Measurements from ENCODE around the gene TENM4. TPM values are rescaled to one million over a fixed set of nuclear protein-coding genes. Genes with fewer than 3 reads are reported as not detected.

TENM4 gene
- total and polyA plus RNA-seq, 2 of the 13 experiments (the other 11 are each of a cell fraction or from before 2014, with no cell fraction given): not detected

- TF ChIP-seq NFAT5 (CRISPR knock-in tag; IDR thresholded peaks at IDR 0.05) (no peak), KDM6A (CRISPR knock-in tag; IDR thresholded peaks at IDR 0.05; ENCODE audit: low read depth) (no peak)
Measured at GRCh38 chr11:79362821-79363220, 78.0 kb downstream of the TENM4 start (continued).

DNA sequence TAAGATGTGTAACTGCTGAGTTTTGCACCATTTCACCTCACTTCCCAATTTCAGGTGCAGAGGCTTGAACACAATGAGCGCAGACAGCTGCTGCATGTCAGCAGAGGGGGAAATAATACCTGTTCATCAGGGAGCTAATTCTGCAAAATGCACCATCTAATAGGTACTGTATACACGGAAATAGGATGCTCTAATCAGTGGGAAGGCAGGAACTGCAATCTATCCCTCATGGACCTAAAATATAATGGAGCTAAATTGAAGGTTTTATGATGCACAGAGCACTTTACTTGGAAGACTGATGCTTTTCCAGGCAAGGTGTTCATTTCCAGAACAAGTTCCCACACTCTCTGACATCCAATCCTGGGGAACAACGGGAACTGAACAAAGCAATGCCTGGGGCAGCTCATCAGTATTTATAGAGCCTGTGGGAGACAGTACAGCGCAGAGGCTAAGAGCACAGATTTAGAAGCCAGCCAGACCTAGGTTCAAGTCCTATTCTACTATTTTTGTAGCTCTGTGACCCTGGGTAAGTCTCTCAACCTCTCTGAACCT is 78.5 kb downstream of the TENM4 start:
- Histone ChIP-seq H3K79me2 (ENCODE audit: insufficient read depth, low read length) (no peaks in the 10 kb centered on the region), H3K4me3 (replicated peaks in 1 of 3; ENCODE audit: insufficient read depth in 1 of 3, low read depth in 2 of 3, low read length in 3 of 3) (no peak overlapping the region), H2AFZ (ENCODE audit: low read length) (no peak overlapping the region), H3K4me2 (ENCODE audit: low read depth, low read length) (no peak overlapping the region), H3K36me3 (replicated peaks in 1 of 2; ENCODE audit: control insufficient read depth in 1 of 2, insufficient read depth in 2 of 2, low read length in 2 of 2) (no peaks in the 10 kb centered on the region), H3K4me1 (ENCODE audit: insufficient read depth, low read length) (no peaks in the 10 kb centered on the region), H3K9ac (ENCODE audit: insufficient read depth, low read depth, low read length) (no peak overlapping the region), H3K27me3 (ENCODE audit: control insufficient read depth in 1 of 2, insufficient read depth in 2 of 2, low read length in 2 of 2) (no peaks in the 10 kb centered on the region), H4K20me1 (ENCODE audit: insufficient read depth, low read length) (no peaks in the 10 kb centered on the region), H3K27ac (ENCODE audit: extremely low read length, insufficient read depth, low read length) (no peak overlapping the region), H3K9me3 (ENCODE audit: low read length) (no peaks in the 10 kb centered on the region)
- in situ Hi-C loops (cut with HindIII; ENCODE audit: extremely low pct_ligation_motif_present, low pct_unique_long_range_greater_than_20kb): no loop called here
- ATAC-seq (no peak), DNase-seq (ENCODE audit: low spot score) (no peak), FAIRE-seq (no peak)
- intact Hi-C loops (cut with micrococcal nuclease; ENCODE audit: unreplicated experiment): no loop called here
- CTCF ChIA-PET (ENCODE audit: low intra/inter-chr PET ratio, low total read pairs): no interaction called here
- BruUV-seq (replicated peaks): no TSS peak
- WGBS (ENCODE audit: low lambda C conversion rate): 29% methylated on average over 3 of the region's 4 CpGs
- POLR2A ChIA-PET: no interaction called here
- no peak for TF ChIP-seq ZC3H4 (CRISPR knock-in tag; IDR thresholded peaks at IDR 0.05; ENCODE audit: borderline replicate concordance)
- TF ChIP-seq MTF1 (CRISPR knock-in tag; IDR thresholded peaks at IDR 0.05): no peak
- TF ChIP-seq, protein P1, sequence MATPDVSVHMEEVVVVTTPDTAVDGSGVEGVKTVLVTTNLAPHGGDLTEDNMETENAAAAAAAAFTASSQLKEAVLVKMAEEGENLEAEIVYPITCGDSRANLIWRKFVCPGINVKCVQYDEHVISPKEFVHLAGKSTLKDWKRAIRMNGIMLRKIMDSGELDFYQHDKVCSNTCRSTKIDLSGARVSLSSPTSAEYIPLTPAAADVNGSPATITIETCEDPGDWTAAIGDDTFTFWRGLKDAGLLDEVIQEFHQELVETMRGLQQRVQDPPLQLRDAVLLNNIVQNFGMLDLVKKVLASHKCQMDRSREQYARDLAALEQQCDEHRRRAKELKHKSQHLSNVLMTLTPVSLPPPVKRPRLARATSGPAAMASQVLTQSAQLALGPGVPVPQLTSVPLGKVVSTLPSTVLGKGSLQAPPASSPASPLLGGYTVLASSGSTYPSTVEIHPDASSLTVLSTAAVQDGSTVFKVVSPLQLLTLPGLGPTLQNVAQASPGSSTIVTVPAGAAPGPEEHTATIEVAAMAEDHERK (CRISPR knock-in tag; IDR thresholded peaks at IDR 0.05; ENCODE audit: low read depth): no peak
- no peak for TF ChIP-seq ZNF879 (CRISPR knock-in tag; IDR thresholded peaks at IDR 0.05)
- TF ChIP-seq ZNF441 (CRISPR knock-in tag; IDR thresholded peaks at IDR 0.05; ENCODE audit: borderline replicate concordance): no peak
- TF ChIP-seq, protein P2, sequence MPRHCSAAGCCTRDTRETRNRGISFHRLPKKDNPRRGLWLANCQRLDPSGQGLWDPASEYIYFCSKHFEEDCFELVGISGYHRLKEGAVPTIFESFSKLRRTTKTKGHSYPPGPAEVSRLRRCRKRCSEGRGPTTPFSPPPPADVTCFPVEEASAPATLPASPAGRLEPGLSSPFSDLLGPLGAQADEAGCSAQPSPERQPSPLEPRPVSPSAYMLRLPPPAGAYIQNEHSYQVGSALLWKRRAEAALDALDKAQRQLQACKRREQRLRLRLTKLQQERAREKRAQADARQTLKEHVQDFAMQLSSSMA (CRISPR knock-in tag; IDR thresholded peaks at IDR 0.05): no peak
- no peak for TF ChIP-seq ATF4 (CRISPR knock-in tag; IDR thresholded peaks at IDR 0.05)
- TF ChIP-seq, protein P3, sequence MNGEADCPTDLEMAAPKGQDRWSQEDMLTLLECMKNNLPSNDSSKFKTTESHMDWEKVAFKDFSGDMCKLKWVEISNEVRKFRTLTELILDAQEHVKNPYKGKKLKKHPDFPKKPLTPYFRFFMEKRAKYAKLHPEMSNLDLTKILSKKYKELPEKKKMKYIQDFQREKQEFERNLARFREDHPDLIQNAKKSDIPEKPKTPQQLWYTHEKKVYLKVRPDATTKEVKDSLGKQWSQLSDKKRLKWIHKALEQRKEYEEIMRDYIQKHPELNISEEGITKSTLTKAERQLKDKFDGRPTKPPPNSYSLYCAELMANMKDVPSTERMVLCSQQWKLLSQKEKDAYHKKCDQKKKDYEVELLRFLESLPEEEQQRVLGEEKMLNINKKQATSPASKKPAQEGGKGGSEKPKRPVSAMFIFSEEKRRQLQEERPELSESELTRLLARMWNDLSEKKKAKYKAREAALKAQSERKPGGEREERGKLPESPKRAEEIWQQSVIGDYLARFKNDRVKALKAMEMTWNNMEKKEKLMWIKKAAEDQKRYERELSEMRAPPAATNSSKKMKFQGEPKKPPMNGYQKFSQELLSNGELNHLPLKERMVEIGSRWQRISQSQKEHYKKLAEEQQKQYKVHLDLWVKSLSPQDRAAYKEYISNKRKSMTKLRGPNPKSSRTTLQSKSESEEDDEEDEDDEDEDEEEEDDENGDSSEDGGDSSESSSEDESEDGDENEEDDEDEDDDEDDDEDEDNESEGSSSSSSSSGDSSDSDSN (CRISPR knock-in tag; IDR thresholded peaks at IDR 0.05): no peak
- TF ChIP-seq ZNF619 (CRISPR knock-in tag; IDR thresholded peaks at IDR 0.05): no peak
- no peak for TF ChIP-seq ASH2L (IDR thresholded peaks at IDR 0.05; ENCODE audit: insufficient read length, low read depth, low read length)

Measured in HepG2 (cell line).